ENCODE measurements around the gene FAM184B.

DNA sequence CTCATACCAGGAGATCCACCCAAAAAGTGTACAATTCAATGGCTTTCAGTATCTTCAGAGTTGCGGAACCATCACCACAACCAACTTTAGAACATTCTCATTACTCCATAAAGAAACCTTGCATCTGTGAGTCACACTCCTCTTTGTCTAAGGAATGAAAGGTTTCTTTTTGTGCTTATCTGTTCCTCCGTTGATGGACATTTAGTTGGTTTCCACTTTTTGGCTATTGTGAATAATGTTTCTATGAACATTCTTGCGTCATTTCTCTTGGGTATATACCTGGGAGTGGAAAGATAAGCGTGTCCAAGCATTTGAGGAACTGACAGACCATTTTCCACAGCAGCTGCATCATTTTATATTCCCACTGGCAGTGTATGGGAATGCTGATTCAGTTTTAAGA lies 10.6 kb downstream of the FAM184B start:
- TF ChIP-seq, protein P1, sequence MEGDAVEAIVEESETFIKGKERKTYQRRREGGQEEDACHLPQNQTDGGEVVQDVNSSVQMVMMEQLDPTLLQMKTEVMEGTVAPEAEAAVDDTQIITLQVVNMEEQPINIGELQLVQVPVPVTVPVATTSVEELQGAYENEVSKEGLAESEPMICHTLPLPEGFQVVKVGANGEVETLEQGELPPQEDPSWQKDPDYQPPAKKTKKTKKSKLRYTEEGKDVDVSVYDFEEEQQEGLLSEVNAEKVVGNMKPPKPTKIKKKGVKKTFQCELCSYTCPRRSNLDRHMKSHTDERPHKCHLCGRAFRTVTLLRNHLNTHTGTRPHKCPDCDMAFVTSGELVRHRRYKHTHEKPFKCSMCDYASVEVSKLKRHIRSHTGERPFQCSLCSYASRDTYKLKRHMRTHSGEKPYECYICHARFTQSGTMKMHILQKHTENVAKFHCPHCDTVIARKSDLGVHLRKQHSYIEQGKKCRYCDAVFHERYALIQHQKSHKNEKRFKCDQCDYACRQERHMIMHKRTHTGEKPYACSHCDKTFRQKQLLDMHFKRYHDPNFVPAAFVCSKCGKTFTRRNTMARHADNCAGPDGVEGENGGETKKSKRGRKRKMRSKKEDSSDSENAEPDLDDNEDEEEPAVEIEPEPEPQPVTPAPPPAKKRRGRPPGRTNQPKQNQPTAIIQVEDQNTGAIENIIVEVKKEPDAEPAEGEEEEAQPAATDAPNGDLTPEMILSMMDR (IDR thresholded peaks at IDR 0.05; ENCODE audit: low read length) = no peak
- no peak for TF ChIP-seq EZH2 (IDR thresholded peaks at IDR 0.05; ENCODE audit: borderline replicate concordance, low read length)
